Stomach (tissue), 9 donors: ENCODE results near the gene MYL2. TPM values are rescaled to one million over a fixed set of nuclear protein-coding genes. Genes with fewer than 3 reads are reported as not detected.
A peak's percentile ranks its signal among the peaks of the same experiment; 100 is the strongest.

Experiments
- DNase-seq, 2 donors: peaks; one replicate each; pipeline versions ENCODE4 v3.0.0 to v3.0.0-alpha.2; 2013 to 2019
- H3K27ac ChIP-seq, 5 donors: fragments of 200-600 bp in 4 of 5; sonication (generic) in 4 of 5; one replicate each; pipeline ENCODE4 v1.5.1; 2013 to 2019; ENCODE audit warnings: mild to moderate bottlenecking in 1 of 5, moderate library complexity in 1 of 5
- H3K27me3 ChIP-seq, 3 donors: fragments of 200-600 bp; sonication (generic); one replicate each; pipeline ENCODE4 v1.5.1; 2017 to 2019; ENCODE audit warnings: mixed run types in 1 of 3
- H3K36me3 ChIP-seq, 4 donors: fragments of 200-600 bp; sonication (generic); 1 replicate in 3 of 4; 2 replicates in 1 of 4; pipeline ENCODE4 v1.5.1; 2016 to 2019
- H3K4me1 ChIP-seq, 4 donors: fragments of 200-600 bp; sonication (generic); one replicate each; pipeline ENCODE4 v1.5.1; 2016 to 2019
- H3K4me3 ChIP-seq, 4 donors: fragments of 200-600 bp; sonication (generic) in 3 of 4; one replicate each; pipeline ENCODE4 v1.5.1; 2016 to 2019; ENCODE audit warnings: mild to moderate bottlenecking in 1 of 4
- H3K9me3 ChIP-seq, 4 donors: fragments of 200-600 bp; sonication (generic); one replicate each; pipeline ENCODE4 v1.5.1; 2016 to 2019
- CTCF ChIP-seq, 7 experiments: fragments of 450-650 bp in 4 of 7; fragments of 200-600 bp in 3 of 7; sonication (generic) in 3 of 7; IDR thresholded peaks; one replicate each; pipeline ENCODE4 v1.5.1; 2016 to 2019; ENCODE audit warnings: antibody characterized with exemption in 7 of 7, control low read depth in 2 of 7, mild to moderate bottlenecking in 1 of 7
- EP300 ChIP-seq: sonication (generic); formaldehyde crosslinking; IDR thresholded peaks from one replicate; pipeline ENCODE4 v1.6.1; 2017; ENCODE audit warnings: antibody characterized with exemption
- POLR2A ChIP-seq, 4 donors: fragments of 450-650 bp; IDR thresholded peaks; one replicate each; pipeline ENCODE4 v1.6.1; 2016; ENCODE audit warnings: antibody characterized with exemption in 4 of 4, control low read depth in 2 of 4, mild to moderate bottlenecking in 1 of 4, moderate library complexity in 1 of 4
- POLR2AphosphoS5 ChIP-seq, 3 donors: sonication (generic); formaldehyde crosslinking; IDR thresholded peaks; one replicate each; pipeline ENCODE4 v1.6.1; 2016; ENCODE audit warnings: antibody characterized with exemption in 3 of 3
- WGBS, 5 donors: extraction: QIAGEN DNeasy Blood & Tissue Kit in 3 of 5; methylation state at CpG; one replicate each; pipeline versions ENCODE4 v1.1.5 to v1.1.7; 2013 to 2018; 5-methylcytosine and 5-hydroxymethylcytosine counted together
- intact Hi-C: fragments of 100-400 bp; cut with DNase I; formaldehyde crosslinking; loops from one replicate; pipeline ENCODE4 v1.15.1; 2023; ENCODE audit warnings: low total_unique reads
- polyA plus RNA-seq, 3 donors: library from polyadenylated mRNA; stranded (reverse); fragments of 200-250 nt; gene quantifications; one replicate each; pipeline ENCODE4 v1.2.3, GENCODE V29; 2013
- total RNA-seq, 5 donors: library from RNA; depleted of rRNA; stranded (reverse); fragments of >200 nt; gene quantifications; one replicate each; pipeline versions ENCODE4 v1.1.0 to v1.2.3, GENCODE V29; 2014 to 2016
- donor health status: healthy with polysubstance abuse.
- donor health status: Bipolar disorder and iron deficiency.
- donor health status: healthy.

The MYL2 gene
- total and polyA plus RNA-seq, 8 donors, result 1.1 to 38.0 (median 5.1) TPM; not detected in 4

- Histone ChIP-seq H3K36me3 (no peaks in the 10 kb centered on the region), H3K4me1 (peaks cover 0 to 8% (median 4%) of the 10 kb centered on the region in 4 donors), H3K9me3 (no peaks in the 10 kb centered on the region), H3K4me3 (no peak overlapping the region), H3K27ac (no peak overlapping the region), H3K27me3 (peaks cover 0 to 67% (median 9%) of the 10 kb centered on the region in 3 donors)
- TF ChIP-seq EP300, result no peak
- no peak for TF ChIP-seq POLR2A (IDR thresholded peaks at IDR 0.05)
- TF ChIP-seq POLR2AphosphoS5 (IDR thresholded peaks at IDR 0.05), result no peak
- no peak for TF ChIP-seq CTCF (IDR thresholded peaks at IDR 0.05)
- WGBS, 5 donors, result 62 to 74% (median 66%) methylated on average over 3 of the region's 3 CpGs
- intact Hi-C loops, result loop anchor here (10.0 kb wide), 1 partner anchor 371 kb away; no protein-coding TSS in a partner anchor
- DNase-seq, result no peak
Observed at GRCh38 chr12:110934093-110934852, 13.9 kb upstream of the MYL2 start.

- DNase-seq, result no peak
- no peak overlapping the region for H3K27ac ChIP-seq
- TF ChIP-seq POLR2A (IDR thresholded peaks at IDR 0.05) (no peak), EP300 (no peak)
- H3K4me1 ChIP-seq, result peaks cover 0 to 8% (median 4%) of the 10 kb centered on the region in 4 donors
- intact Hi-C loops, result loop anchor here (10.0 kb wide), 1 partner anchor 371 kb away; no protein-coding TSS in a partner anchor
- H3K27me3 ChIP-seq, result peaks cover 0 to 74% (median 9%) of the 10 kb centered on the region in 3 donors
- H3K4me3 ChIP-seq, result no peak overlapping the region
- 89 to 92% (median 91%) methylated on average over 16 of the region's 16 CpGs for WGBS, 5 donors
- no peaks in the 10 kb centered on the region for H3K36me3 ChIP-seq
- no peaks in the 10 kb centered on the region for H3K9me3 ChIP-seq
Observed at GRCh38 chr12:110933326-110933974, 13.1 kb upstream of the MYL2 start.

- no peak for TF ChIP-seq EP300
- TF ChIP-seq POLR2A (IDR thresholded peaks at IDR 0.05), result no peak
- no peak for TF ChIP-seq CTCF (IDR thresholded peaks at IDR 0.05)
- no peak for TF ChIP-seq POLR2AphosphoS5 (IDR thresholded peaks at IDR 0.05)
- Histone ChIP-seq H3K4me3 (no peak overlapping the region), H3K9me3 (no peaks in the 10 kb centered on the region), H3K4me1 (peaks cover 0 to 4% (median 2%) of the 10 kb centered on the region in 4 donors), H3K27me3 (peaks cover 0 to 77% (median 6%) of the 10 kb centered on the region in 3 donors), H3K27ac (no peak overlapping the region), H3K36me3 (no peaks in the 10 kb centered on the region)
- 38 to 50% (median 39%) methylated on average over 11 of the region's 11 CpGs for WGBS, 5 donors
- DNase-seq, result no peak
- intact Hi-C loops, result loop anchor here (10.0 kb wide), 1 partner anchor 373 kb away; no protein-coding TSS in a partner anchor
Observed at GRCh38 chr12:110932046-110932445, 11.7 kb upstream of the MYL2 start.

- peaks cover 0 to 71% (median 6%) of the 10 kb centered on the region in 3 donors for H3K27me3 ChIP-seq
- 60 to 71% (median 63%) methylated on average over 12 to 16 of the region's 16 CpGs for WGBS, 5 donors
- no peak overlapping the region for H3K4me3 ChIP-seq
- TF ChIP-seq POLR2A (IDR thresholded peaks at IDR 0.05), result no peak
- no peak for TF ChIP-seq POLR2AphosphoS5 (IDR thresholded peaks at IDR 0.05)
- TF ChIP-seq EP300, result no peak
- TF ChIP-seq CTCF (IDR thresholded peaks at IDR 0.05), result no peak
- H3K27ac ChIP-seq, result no peak overlapping the region
- H3K9me3 ChIP-seq, result no peaks in the 10 kb centered on the region
- DNase-seq, result peak in 1 of 2 donors; percentile 14
- no peaks in the 10 kb centered on the region for H3K36me3 ChIP-seq
- no peaks in the 10 kb centered on the region for H3K4me1 ChIP-seq
- intact Hi-C loops, result loop anchor here (10.0 kb wide), 1 partner anchor 373 kb away; no protein-coding TSS in a partner anchor
Observed at GRCh38 chr12:110931315-110931728, 10.9 kb upstream of the MYL2 start.
